Skeletal muscle cell (primary cell): ENCODE data around the gene PXN.
"Not testable (repeated sequence)": the region's sequence is repeated elsewhere in the genome, so short reads cannot be mapped to it uniquely, and the experiment has no call there.

Experiments
- DNase-seq: peaks from one replicate; pipeline ENCODE4 v3.0.0-alpha.2; 2010; ENCODE audit warnings: low read depth
- H3K4me3 ChIP-seq: 2 replicates; pipeline ENCODE4 v1.5.1; 2011; ENCODE audit warnings: low read depth, mild to moderate bottlenecking, control low read depth, low read length, moderate library complexity

PXN gene

GRCh38 chr12:120214626-120215356, 50.7 kb downstream of the PXN start:
- DNase-seq, result no peak
- no peak overlapping the region for H3K4me3 ChIP-seq

GRCh38 chr12:120213758-120214157, 51.8 kb downstream of the PXN start:
- no peak for DNase-seq
- H3K4me3 ChIP-seq, result no peak overlapping the region

- not testable (repeated sequence) for DNase-seq, H3K4me3 ChIP-seq
Measured at GRCh38 chr12:120213182-120213581, 52.3 kb downstream of the PXN start.

GRCh38 chr12:120212301-120212700, 53.2 kb downstream of the PXN start:
- no peak for DNase-seq
- H3K4me3 ChIP-seq, result no peak overlapping the region

- H3K4me3 ChIP-seq, result no peak overlapping the region
- DNase-seq, result no peak
Measured at GRCh38 chr12:120211904-120212283, 53.6 kb downstream of the PXN start.

- DNase-seq, result no peak
Measured at GRCh38 chr12:120211243-120211903, 54.2 kb downstream of the PXN start.

GRCh38 chr12:120209851-120210250, 55.7 kb downstream of the PXN start:
- no peak overlapping the region for H3K4me3 ChIP-seq
- no peak for DNase-seq

More at GRCh38 chr12:120211243-120211903, 54.2 kb downstream of the PXN start:
- H3K4me3 ChIP-seq, result no peak overlapping the region

GRCh38 chr12:120207227-120207626, 58.3 kb downstream of the PXN start:
- DNase-seq, result no peak
- H3K4me3 ChIP-seq, result no peak overlapping the region

GRCh38 chr12:120206781-120207180, 58.7 kb downstream of the PXN start:
- DNase-seq, H3K4me3 ChIP-seq: not testable (repeated sequence)

GRCh38 chr12:120206228-120206627, 59.3 kb downstream of the PXN start:
- no peak for DNase-seq
- H3K4me3 ChIP-seq, result no peak overlapping the region

GRCh38 chr12:120204171-120204570, 61.4 kb downstream of the PXN start:
- DNase-seq, result no peak
- no peak overlapping the region for H3K4me3 ChIP-seq

- H3K4me3 ChIP-seq, result peak overlapping the region; percentile 93
- no peak for DNase-seq
Measured at GRCh38 chr12:120200364-120200800, 65.1 kb downstream of the PXN start.

GRCh38 chr12:120199595-120200306, 65.8 kb downstream of the PXN start:
- peak overlapping the region; percentile 93 for H3K4me3 ChIP-seq
- DNase-seq, result peak; percentile 85

GRCh38 chr12:120199025-120199424, 66.5 kb downstream of the PXN start:
- H3K4me3 ChIP-seq, result peak overlapping the region; percentile 93
- DNase-seq, result no peak

GRCh38 chr12:120197542-120197887, 68.0 kb downstream of the PXN start:
- no peak for DNase-seq
- H3K4me3 ChIP-seq, result no peak overlapping the region

- DNase-seq, H3K4me3 ChIP-seq: not testable (repeated sequence)
Measured at GRCh38 chr12:120196817-120197541, 68.6 kb downstream of the PXN start.

- no peak for DNase-seq
Measured at GRCh38 chr12:120196363-120196762, 69.2 kb downstream of the PXN start.

GRCh38 chr12:120194534-120195395, 70.8 kb downstream of the PXN start, which contains the start of gene GCN1:
TSS of gene GCN1 (minus strand) at chr12:120194715. CDS start at chr12:120194697, 18 bp downstream.
- peak; percentile 65 for DNase-seq
- H3K4me3 ChIP-seq, result peak within 1 kb of the TSS; percentile 82

More at GRCh38 chr12:120196363-120196762, 69.2 kb downstream of the PXN start:
- no peak overlapping the region for H3K4me3 ChIP-seq

- DNase-seq, result no peak
Measured at GRCh38 chr12:120194226-120194533, 71.3 kb downstream of the PXN start.

More at GRCh38 chr12:120194226-120194533, 71.3 kb downstream of the PXN start:
- H3K4me3 ChIP-seq, result peak overlapping the region; percentile 82
